Measurements from ENCODE around the gene ST3GAL5. TPM values are rescaled to one million over a fixed set of nuclear protein-coding genes. Genes with fewer than 3 reads are reported as not detected.

ST3GAL5 gene
- total RNA-seq, 1 experiment from 2014 or later: 110 TPM

Other genes starting within 250 kb of the ST3GAL5 start
- gene SFTPB, start 220.8 kb downstream of the ST3GAL5 start, total RNA-seq (2014; rRNA removed; shearing (Covaris generic)): not detected in 2 replicates
- gene GNLY, start 194.6 kb downstream of the ST3GAL5 start, total RNA-seq (2014; rRNA removed; shearing (Covaris generic)): not detected in 2 replicates
- gene ATOH8, start 135.0 kb downstream of the ST3GAL5 start, total RNA-seq (2014; rRNA removed; shearing (Covaris generic)): 98.9 and 107 TPM in 2 replicates
- 49.9 and 53.0 TPM in 2 replicates for gene POLR1A, start 216.9 kb upstream of the ST3GAL5 start, total RNA-seq (2014; rRNA removed; shearing (Covaris generic))
- gene PTCD3, start 217.2 kb upstream of the ST3GAL5 start, total RNA-seq (2014; rRNA removed; shearing (Covaris generic)): 209 and 245 TPM in 2 replicates